GM21825 (cell line): ENCODE results near the gene STX10.
"Not testable (repeated sequence)": the region's sequence is repeated elsewhere in the genome, so short reads cannot be mapped to it uniquely, and the experiment has no call there.

Experiments used
- ATAC-seq: cut with Tn5 transposase; IDR thresholded peaks from one replicate; pipeline ENCODE4 v1.9.1; 2021; ENCODE audit warnings: mild to moderate bottlenecking, moderate library complexity; ENCODE audit not compliant: unreplicated experiment

Gene STX10

GRCh38 chr19:13165162-13165997 is 15.2 kb upstream of the STX10 start:
- no peak for ATAC-seq

GRCh38 chr19:13164343-13165161 is 14.4 kb upstream of the STX10 start:
- ATAC-seq = no peak

- ATAC-seq = no peak
Observed at GRCh38 chr19:13163609-13164342, 13.6 kb upstream of the STX10 start.

- ATAC-seq = peak; percentile 43
Observed at GRCh38 chr19:13162724-13163608, 12.8 kb upstream of the STX10 start.

- ATAC-seq = no peak
Observed at GRCh38 chr19:13160557-13160956, 10.4 kb upstream of the STX10 start.

GRCh38 chr19:13159713-13160112 is 9.5 kb upstream of the STX10 start:
- ATAC-seq = no peak

- no peak for ATAC-seq
Observed at GRCh38 chr19:13155472-13156359, 5.5 kb upstream of the STX10 start.

GRCh38 chr19:13154911-13155471 is 4.8 kb upstream of the STX10 start:
- no peak for ATAC-seq

GRCh38 chr19:13154241-13154778 is 4.1 kb upstream of the STX10 start:
- ATAC-seq = no peak

- no peak for ATAC-seq
Observed at GRCh38 chr19:13153569-13154240, 3.5 kb upstream of the STX10 start.

GRCh38 chr19:13152974-13153568 is 2.9 kb upstream of the STX10 start:
- ATAC-seq = peak; percentile 25

- ATAC-seq = peak; percentile 4
Observed at GRCh38 chr19:13152356-13152973, 2.3 kb upstream of the STX10 start.

GRCh38 chr19:13151605-13152355 is 1.6 kb upstream of the STX10 start:
- peak; percentile 35 for ATAC-seq

GRCh38 chr19:13150931-13151604 is 893 bp upstream of the STX10 start:
- ATAC-seq = no peak

- ATAC-seq = no peak
Observed at GRCh38 chr19:13149628-13150186, 468 bp downstream of the STX10 start.

- ATAC-seq = not testable (repeated sequence)
Observed at GRCh38 chr19:13149173-13149627, 975 bp downstream of the STX10 start.
